Measurements from ENCODE around the gene PYGO1.
"Not testable (repeated sequence)": the region's sequence is repeated elsewhere in the genome, so short reads cannot be mapped to it uniquely, and the experiment has no call there.

PYGO1 gene

GRCh38 chr15:55588070-55588814 is at the start of gene PYGO1:
TSS of gene PYGO1 (minus strand) at chr15:55588345. CDS start at chr15:55587883, 462 bp downstream.
- DNase-seq (ENCODE audit: low read depth in 2 of 2) = no peak

GRCh38 chr15:55637086-55637485 is 48.9 kb upstream of the PYGO1 start:
- no peak for DNase-seq (ENCODE audit: low read depth in 2 of 2)

DNA sequence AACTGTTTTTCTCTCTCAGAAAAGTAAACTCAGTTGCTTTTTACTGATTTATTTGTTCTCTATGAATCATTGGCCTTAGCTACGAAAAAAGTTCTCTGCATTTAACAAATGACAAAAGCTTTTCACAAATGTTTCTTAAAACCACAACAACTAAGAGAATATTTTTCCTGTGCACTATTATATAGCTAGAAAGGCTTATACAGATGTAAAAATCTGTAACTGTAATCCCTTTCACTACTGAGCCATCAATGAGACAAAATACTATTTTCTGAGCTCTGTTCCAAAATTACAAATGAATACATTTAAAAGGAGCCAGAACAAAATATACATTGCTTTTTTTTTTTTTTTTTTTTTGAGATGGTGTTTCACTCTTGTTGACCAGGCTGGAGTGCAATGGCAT is 45.6 kb upstream of the PYGO1 start:
- DNase-seq (ENCODE audit: low read depth in 2 of 2) = no peak

DNA sequence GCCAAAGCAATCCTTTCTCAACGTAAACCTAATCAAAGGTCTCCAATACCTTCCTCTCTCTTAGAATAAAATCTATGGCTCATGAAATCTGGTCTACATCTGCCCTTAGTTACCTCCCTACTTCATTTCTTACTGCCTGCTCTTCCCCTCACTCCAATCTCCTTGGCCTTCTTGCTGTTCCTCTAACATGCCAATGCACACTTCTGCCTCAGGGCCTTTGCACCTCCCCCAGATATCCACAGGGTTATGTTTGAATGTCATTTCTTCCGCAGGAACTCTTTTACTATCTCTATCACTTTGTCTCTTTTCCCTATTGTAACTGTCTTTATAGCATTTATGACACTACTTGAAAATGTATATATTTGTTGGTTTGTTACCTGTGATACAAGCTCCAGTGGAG is 44.3 kb upstream of the PYGO1 start:
- no peak for DNase-seq (ENCODE audit: low read depth in 2 of 2)

- DNase-seq (ENCODE audit: low read depth in 2 of 2) = no peak
Measured at GRCh38 chr15:55630858-55631257, 42.7 kb upstream of the PYGO1 start.

DNA sequence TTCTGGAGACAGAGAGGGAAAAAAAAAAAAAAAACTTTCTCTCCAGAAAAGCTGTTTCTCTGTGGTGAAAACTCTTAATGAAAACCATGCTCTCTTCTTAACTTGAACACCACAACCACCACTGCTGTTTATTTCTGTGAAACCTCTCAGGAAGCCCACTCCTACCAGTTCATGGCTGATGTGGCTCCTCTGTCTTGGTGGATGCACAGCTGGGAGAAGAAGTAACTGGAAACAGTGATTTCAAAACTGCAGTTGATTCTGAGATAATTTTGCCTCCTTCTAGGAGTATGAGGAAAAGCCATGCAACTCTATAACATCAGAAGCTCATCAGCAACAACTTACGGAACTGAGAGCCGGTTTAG is 40.2 kb upstream of the PYGO1 start:
- no peak for DNase-seq (ENCODE audit: low read depth in 2 of 2)

DNA sequence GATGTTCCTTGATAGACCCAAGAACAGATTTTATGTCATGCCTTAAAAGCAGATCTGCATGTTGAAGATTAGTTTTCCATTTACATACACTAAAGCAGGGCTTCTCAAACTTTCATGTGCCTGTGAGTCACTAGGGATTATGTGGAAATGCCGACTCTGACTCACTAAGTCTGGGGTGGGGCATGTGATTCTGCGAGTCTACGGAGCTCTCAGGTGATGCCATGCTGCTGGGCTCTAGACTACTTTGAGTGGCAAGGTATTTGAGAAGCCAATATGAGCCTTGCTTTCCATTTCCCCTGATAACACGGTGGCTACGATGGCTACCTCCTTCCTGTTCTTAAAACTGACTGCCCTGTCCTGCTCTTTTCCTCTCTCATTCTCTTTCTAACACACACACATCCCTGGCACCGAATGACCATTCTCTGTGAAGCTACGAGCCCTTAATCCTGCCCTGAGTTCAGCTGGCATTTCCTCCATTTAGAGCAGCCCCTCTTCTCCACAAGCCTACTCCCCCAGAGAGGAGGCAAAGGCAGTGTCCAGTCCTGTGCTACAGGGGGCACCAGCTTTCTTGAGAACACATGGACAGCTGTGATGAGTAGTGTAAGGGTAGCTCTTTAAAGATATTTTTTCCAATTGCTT is 39.7 kb upstream of the PYGO1 start:
- no peak for DNase-seq (ENCODE audit: low read depth in 2 of 2)

- DNase-seq (ENCODE audit: low read depth in 2 of 2) = no peak
Measured at GRCh38 chr15:55619783-55620182, 31.6 kb upstream of the PYGO1 start.

DNA sequence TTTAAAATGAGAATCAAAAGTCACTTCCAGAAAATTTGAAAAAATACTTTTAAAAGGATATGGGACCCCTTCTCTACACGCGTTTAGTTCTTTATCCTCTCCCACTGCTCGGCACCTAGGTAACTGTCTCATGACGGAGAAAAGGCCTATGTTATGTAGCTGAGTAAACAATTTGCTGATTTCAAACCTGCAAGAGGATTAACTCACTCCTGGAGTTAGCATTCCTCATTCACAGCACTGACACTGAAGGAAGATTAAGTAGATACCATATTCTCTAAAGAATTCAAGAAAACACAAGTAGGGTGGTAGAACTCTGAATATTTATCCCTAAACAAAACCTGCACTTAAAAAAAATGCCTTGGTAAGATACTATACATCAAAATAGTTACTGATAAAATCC is 30.2 kb upstream of the PYGO1 start:
- no peak for DNase-seq (ENCODE audit: low read depth in 2 of 2)

DNA sequence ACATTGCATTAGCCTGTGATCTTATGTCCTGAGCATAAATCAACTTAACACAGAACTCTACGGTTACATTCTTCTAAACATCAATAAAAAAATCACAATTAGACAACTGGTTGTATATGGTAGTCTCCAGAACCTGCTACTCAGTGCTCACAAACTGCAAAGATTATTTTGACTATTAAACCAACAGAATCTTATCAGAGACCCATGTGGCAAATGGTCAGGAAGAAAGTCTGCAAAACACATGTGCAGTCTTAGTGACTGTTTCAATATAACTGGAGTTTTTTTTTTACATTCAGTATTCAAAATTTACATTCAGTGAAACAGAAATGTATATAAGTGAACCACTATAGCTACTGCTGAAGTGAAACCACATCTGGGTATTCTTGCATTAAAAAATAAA is 27.3 kb upstream of the PYGO1 start:
- no peak for DNase-seq (ENCODE audit: low read depth in 2 of 2)

DNA sequence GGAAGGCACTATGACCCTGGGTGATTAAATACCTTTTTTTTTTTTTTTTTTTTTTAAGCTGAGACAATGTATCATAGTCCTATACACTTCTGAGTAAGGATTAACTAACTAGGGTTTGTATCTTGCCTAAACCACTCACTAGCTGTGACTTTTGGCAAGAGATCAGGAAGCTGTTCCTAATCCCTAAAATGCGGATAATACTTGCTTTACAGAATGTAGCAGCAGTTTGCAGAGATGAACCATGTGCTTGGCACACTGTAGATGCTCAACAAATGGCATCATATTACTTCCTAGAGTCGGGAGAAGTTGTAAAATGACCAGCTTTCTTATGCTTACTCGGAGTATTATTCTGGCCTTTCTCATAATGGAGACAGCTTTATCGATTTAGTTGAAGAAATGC is 25.6 kb upstream of the PYGO1 start:
- no peak for DNase-seq (ENCODE audit: low read depth in 2 of 2)

DNA sequence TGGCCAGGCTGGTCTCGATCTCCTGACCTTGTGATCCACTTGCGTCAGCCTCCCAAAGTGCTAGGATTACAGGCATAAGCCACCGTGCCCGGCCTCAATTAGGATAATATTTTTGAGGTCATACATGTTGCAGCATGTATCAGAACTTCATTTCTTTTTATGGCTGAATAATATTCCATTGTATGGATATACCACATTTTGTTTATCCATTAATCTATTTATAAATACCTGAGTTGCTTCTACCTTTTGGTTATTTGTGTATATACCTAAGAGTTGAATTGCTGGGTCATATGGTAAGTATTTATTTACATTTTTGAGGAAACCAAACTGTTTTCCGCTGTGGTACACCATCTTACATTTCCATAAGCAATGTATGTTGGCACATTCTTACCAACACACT is 18.1 kb upstream of the PYGO1 start:
- DNase-seq (ENCODE audit: low read depth in 2 of 2) = no peak

DNA sequence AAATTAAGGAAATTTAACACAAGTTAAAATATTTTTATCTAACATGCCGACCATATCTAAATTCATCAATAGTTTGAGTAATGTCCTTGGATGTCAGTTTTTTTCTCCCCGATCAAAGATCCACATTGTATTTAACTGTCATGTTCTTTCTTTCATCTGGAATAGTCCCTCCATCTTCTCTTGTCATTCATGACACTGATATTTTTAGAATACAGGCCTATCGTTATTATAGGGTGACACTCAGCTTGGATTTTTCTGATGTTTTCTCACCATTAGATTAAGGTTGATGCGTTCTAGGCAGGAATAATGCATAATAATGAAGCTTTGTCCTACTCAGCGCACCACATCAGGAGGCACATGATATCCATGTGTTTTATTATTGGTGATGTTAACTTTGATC is 13.2 kb upstream of the PYGO1 start:
- DNase-seq (ENCODE audit: low read depth in 2 of 2) = no peak

DNA sequence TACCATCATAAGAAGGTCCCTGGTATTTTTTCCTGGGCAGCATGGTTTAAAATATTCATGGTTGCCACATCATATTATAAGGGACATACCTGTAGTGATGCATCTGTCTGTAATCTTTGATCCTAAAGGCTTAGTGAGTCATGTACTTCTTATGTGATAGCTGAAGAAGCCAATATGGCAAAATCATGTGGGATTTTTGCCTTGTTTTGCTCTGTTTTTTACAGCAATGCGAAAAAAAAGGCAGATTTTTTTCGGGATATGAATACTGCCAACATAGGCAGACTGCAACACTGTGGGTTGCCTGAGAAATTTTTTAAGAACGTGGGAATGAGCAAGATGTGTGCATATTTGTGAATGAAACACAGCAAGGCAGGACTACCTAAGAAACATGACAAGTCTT is 11.3 kb upstream of the PYGO1 start:
- no peak for DNase-seq (ENCODE audit: low read depth in 2 of 2)

GRCh38 chr15:55593019-55593418 is 4.9 kb upstream of the PYGO1 start:
- not testable (repeated sequence) for DNase-seq (ENCODE audit: low read depth in 2 of 2)

DNA sequence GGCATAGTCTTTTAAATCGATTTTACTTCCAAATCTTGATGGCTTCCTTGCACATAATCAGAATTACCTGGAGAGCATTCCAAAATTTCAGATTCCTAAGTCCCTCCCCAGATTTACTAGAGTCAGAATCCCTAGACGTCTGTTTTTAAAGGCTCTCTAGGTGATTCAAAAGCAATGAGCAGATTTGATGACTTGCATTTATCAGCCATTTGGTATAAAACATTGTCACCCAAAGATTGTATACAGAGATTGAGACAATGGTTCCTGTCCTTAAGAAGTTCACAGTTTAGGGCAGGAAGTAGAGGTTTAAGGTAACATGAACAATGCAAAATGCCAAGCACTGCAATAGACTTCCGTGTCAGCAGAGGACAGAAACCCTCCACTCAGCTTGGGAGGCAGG is 2.6 kb upstream of the PYGO1 start:
- DNase-seq (ENCODE audit: low read depth in 2 of 2) = no peak

GRCh38 chr15:55589287-55589686 is 1.1 kb upstream of the PYGO1 start:
- no peak for DNase-seq (ENCODE audit: low read depth in 2 of 2)

- no peak for DNase-seq (ENCODE audit: low read depth in 2 of 2)
Measured at GRCh38 chr15:55588815-55589115, 620 bp upstream of the PYGO1 start.

- DNase-seq (ENCODE audit: low read depth in 2 of 2) = no peak
Measured at GRCh38 chr15:55587321-55588069, 650 bp downstream of the PYGO1 start.

- no peak for DNase-seq (ENCODE audit: low read depth in 2 of 2)
Measured at GRCh38 chr15:55586808-55587207, 1.3 kb downstream of the PYGO1 start.

- no peak for DNase-seq (ENCODE audit: low read depth in 2 of 2)
Measured at GRCh38 chr15:55576943-55577342, 11.2 kb downstream of the PYGO1 start.

DNA sequence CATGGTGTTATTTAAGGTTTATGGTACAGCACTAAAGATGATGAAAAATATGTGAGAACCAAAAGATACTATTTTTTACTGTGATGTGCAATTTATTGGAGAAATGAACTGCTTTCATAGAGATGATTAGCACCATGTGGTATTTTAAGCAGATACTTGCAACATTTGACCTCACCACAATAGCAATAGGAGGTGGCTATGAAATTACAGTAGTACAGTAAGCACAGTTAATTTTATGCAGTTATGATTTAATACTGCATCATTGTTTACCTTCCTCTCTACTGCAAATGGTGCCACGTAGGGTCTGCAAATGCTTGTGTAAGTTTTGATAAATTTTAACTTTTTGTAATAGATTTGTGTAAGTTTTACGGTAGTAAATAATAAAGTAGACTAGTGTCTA is 14.0 kb downstream of the PYGO1 start:
- DNase-seq (ENCODE audit: low read depth in 2 of 2) = no peak

GRCh38 chr15:55573224-55573623 is 14.9 kb downstream of the PYGO1 start:
- no peak for DNase-seq (ENCODE audit: low read depth in 2 of 2)

Data from stimulated activated CD8-positive, alpha-beta memory T cell treated with anti-CD3 and anti-CD28 coated beads, Interleukin-15, amount 100 ng/mL, for 4 hours (primary cell).